ENCODE measurements around the gene PTPRG.

Gene PTPRG

DNA sequence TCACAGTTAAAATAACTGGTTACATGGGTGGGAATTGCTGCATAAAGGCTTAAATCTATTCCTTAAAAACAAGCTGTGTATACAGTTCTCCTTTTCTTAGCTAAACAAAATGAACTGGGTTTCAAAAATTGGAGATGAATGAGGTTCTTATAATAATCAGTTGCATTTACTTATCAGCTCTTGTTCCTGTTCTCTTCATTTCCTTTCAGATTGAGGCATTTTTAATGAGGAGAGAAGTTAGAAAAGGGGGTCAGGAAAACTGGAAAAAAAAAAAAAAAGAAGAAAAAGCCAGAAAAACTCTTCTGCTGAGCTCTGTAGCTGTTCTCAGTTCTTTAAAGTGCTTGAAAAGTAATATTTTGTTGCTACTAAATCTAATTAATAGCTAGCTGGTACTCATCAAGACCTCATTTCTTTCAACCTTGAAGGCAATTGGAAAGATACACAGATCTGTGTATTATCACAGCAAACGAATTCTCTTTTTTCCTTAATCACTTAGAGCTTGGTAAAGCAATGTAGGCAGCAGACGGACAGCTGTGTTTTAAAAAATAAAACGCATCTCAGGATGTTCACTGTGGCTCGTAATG lies 32.2 kb downstream of the PTPRG start:
- no peak overlapping the region for H3K27ac Mint-ChIP-seq
- ATAC-seq: no peak
- no peak overlapping the region for H3K4me3 Mint-ChIP-seq

DNA sequence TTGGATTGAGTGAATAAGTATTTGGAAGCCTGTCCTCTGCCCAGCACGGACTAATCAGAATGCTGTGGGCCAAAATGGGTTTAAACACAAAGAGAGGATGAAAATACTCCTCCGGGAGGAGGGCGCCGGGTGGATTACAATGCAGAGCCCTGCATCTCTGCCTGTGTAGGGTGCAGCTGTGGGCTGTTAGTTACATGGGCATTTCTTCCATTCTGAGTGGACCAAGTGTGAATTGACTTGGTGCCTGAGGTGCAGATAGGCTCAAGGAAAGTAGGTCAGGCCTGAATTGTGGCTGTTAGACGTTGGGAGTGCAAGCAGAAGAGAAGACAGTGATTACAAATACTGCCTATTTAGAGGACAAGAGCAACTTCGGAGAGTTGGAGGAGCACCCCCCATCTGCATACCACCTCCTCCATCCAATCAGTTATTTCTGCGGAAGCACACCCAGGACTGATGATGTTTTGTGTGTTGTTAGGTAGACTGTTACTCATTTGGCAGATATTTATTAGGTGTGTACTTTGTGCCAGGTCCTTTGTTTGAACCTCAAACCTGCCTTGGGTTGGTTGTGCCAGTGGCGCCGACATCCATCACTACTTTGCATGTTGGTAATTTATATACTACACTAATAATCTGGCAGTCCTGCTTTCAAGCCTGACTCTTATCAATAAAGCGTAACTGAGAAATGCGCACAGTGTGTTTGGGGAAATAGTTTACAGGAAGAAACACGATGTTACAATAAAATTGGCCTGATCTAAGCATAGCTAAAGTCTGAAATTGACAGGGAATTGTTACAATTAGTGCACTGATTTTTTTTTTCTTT lies 33.0 kb downstream of the PTPRG start:
- Mint-ChIP-seq H3K4me1 (no peaks in the 10 kb centered on the region), H3K9me3 (no peaks in the 10 kb centered on the region), H3K4me3 (no peak overlapping the region), H3K27me3 (no peaks in the 10 kb centered on the region), H3K27ac (no peak overlapping the region), H3K36me3 (ENCODE audit: low read depth) (no peaks in the 10 kb centered on the region)
- DNase-seq (no peak), ATAC-seq (no peak)

More for the DNA sequence above, 32.2 kb downstream of the PTPRG start:
- H3K4me1 Mint-ChIP-seq: no peaks in the 10 kb centered on the region
- H3K27me3 Mint-ChIP-seq: no peaks in the 10 kb centered on the region
- no peaks in the 10 kb centered on the region for H3K36me3 Mint-ChIP-seq (ENCODE audit: low read depth)
- H3K9me3 Mint-ChIP-seq: no peaks in the 10 kb centered on the region
- no peak for DNase-seq

DNA sequence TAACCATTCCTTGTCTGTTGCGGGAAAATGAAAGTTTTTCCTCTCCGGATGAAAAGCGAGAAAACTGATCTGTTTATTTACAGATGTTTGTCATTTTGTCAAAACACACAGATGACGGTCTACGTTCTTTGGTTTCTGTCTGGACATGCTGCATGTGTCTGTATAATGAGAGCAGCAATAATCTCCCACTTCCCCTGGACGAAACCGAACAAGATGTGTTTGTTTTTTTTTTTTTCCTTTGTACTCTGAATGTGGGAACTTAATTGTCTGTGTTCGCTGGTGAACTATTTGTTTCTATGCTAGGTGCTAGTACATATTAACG lies 33.6 kb downstream of the PTPRG start:
- Mint-ChIP-seq H3K9me3 (no peaks in the 10 kb centered on the region), H3K27ac (no peak overlapping the region), H3K4me1 (no peaks in the 10 kb centered on the region), H3K27me3 (no peaks in the 10 kb centered on the region), H3K4me3 (no peak overlapping the region), H3K36me3 (ENCODE audit: low read depth) (no peaks in the 10 kb centered on the region)
- no peak for ATAC-seq
- no peak for DNase-seq

DNA sequence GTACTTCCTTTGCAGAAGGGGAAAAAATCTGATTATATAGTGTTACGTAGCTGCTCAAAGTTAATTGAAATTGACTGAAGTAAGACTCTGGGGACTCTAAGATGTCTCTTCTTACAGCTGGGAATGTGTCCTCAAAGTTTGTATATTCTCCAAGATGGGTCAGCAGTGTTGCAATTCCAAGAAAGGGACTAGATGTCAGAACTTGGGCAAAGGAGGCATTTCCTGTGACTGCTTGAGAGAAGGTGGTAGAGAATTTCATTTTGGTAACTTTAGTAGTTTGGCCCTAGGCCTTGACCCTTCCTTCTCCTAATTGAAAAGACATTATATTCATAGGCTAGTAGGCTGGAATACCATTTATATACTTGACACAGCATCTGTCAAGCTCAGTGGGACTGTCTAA lies 33.9 kb downstream of the PTPRG start:
- Mint-ChIP-seq H3K4me1 (no peaks in the 10 kb centered on the region), H3K36me3 (ENCODE audit: low read depth) (no peaks in the 10 kb centered on the region), H3K9me3 (no peaks in the 10 kb centered on the region), H3K4me3 (no peak overlapping the region), H3K27me3 (no peaks in the 10 kb centered on the region), H3K27ac (no peak overlapping the region)
- DNase-seq (no peak), ATAC-seq (no peak)

DNA sequence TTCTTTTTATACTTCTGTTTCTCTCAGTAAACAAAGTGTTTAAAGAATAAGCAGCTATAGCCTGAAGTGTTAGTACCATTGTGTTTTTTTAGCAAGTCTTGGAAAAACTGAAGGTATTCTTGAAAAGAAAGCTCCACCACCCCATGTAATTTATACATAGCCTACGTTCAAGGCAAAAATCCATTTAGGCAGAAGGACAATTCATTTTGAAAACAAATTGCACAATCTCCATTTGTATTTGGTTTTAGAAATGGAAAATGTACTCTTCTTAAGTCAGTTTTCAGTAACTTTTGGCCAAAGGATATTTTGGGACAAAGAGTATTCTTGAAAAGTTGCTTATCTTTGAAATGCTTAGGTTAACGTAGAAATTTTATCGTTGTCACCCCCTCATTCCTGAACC lies 34.5 kb downstream of the PTPRG start:
- Mint-ChIP-seq H3K9me3 (no peaks in the 10 kb centered on the region), H3K27ac (no peak overlapping the region), H3K4me3 (no peak overlapping the region), H3K36me3 (ENCODE audit: low read depth) (no peaks in the 10 kb centered on the region), H3K27me3 (no peaks in the 10 kb centered on the region), H3K4me1 (no peaks in the 10 kb centered on the region)
- DNase-seq (no peak), ATAC-seq (no peak)

DNA sequence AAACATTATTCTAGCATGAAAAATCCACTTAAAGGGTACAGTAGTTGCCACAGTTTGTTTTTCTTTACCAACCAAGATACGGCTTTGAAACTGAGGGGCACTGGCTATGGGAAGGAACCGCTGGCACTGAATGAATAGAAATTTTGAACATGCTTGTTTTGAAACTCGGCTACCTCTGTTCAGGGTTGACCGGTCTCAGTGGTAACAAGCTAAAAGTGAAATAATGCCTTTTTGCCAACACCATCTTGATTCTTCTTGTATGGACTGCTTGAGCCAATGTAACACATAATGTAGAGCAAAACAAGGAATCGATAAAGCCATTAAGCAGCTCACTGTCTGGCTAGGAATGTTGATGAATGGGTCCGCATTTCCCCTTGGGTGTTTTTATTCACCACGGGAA lies 36.5 kb downstream of the PTPRG start:
- no peak for DNase-seq
- Mint-ChIP-seq H3K4me1 (no peaks in the 10 kb centered on the region), H3K27me3 (no peaks in the 10 kb centered on the region), H3K4me3 (no peak overlapping the region), H3K9me3 (no peaks in the 10 kb centered on the region), H3K27ac (no peak overlapping the region), H3K36me3 (ENCODE audit: low read depth) (no peaks in the 10 kb centered on the region)
- ATAC-seq: no peak

DNA sequence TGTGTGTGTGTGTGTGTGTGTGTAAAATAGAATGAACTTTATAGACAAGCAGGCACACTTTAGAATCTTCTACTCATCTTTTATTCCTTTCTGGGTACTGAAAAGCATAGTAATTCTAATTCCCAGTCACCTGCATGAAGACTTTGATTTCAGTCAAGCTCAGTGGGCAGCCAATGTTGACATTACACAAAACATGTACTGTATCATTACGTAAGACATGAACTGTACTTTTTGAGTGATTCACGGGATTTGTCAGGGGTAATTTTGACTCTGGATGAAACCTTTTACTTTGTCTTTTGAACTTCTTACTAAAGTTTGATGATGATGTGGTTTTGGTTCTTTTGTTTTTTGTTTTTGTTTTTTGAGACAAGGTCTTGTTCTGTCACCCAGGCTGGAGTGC lies 38.8 kb downstream of the PTPRG start:
- H3K36me3 Mint-ChIP-seq (ENCODE audit: low read depth): no peaks in the 10 kb centered on the region
- H3K9me3 Mint-ChIP-seq: no peaks in the 10 kb centered on the region
- H3K27me3 Mint-ChIP-seq: no peaks in the 10 kb centered on the region
- ATAC-seq (no peak), DNase-seq (no peak)
- no peak overlapping the region for H3K4me3 Mint-ChIP-seq
- no peaks in the 10 kb centered on the region for H3K4me1 Mint-ChIP-seq
- H3K27ac Mint-ChIP-seq: no peak overlapping the region

DNA sequence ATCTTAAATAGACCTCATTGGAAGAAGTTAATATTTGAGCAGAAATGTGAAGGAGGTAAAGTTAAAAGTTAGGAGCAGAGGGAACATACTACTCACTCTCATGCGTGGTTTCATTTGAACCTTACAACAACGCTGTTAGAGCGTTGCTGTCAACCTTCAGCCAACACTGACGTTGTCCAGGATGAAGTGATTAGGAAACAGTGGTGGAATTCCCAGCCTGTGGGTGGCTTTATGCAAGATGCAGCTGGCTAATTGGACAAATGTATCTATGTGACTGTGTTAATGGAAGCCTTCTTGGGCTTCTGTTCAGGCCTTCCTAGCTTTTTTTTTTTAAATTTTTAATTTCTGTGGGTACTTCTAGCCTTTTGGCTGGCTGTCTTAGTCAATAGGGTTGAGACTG lies 40.5 kb downstream of the PTPRG start:
- Mint-ChIP-seq H3K9me3 (no peaks in the 10 kb centered on the region), H3K4me1 (no peaks in the 10 kb centered on the region), H3K36me3 (ENCODE audit: low read depth) (no peaks in the 10 kb centered on the region), H3K27me3 (no peaks in the 10 kb centered on the region), H3K4me3 (no peak overlapping the region), H3K27ac (no peak overlapping the region)
- ATAC-seq: no peak
- DNase-seq: no peak

DNA sequence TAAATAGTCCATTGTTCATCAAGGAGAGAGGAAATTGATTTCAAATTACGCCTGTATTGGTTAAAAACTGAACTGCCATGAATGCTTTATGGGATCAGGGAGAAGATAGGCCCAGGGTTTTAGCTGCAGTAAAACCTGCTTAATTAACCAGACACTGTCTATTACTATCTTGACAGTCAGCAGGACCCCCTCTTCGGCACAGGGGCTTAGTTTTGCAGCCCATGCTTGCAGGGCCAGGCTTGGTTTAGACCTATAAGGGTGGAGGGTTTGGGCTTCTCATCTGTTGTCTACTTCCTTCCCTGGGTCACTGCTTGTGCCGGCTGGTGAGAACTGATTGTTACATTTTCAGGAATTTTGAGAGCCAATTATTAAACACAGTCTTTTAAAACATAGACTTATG lies 41.1 kb downstream of the PTPRG start:
- DNase-seq: no peak
- H3K27me3 Mint-ChIP-seq: no peaks in the 10 kb centered on the region
- no peak for ATAC-seq
- no peak overlapping the region for H3K27ac Mint-ChIP-seq
- H3K9me3 Mint-ChIP-seq: no peaks in the 10 kb centered on the region
- H3K4me3 Mint-ChIP-seq: no peak overlapping the region
- H3K4me1 Mint-ChIP-seq: no peaks in the 10 kb centered on the region
- H3K36me3 Mint-ChIP-seq (ENCODE audit: low read depth): no peaks in the 10 kb centered on the region

DNA sequence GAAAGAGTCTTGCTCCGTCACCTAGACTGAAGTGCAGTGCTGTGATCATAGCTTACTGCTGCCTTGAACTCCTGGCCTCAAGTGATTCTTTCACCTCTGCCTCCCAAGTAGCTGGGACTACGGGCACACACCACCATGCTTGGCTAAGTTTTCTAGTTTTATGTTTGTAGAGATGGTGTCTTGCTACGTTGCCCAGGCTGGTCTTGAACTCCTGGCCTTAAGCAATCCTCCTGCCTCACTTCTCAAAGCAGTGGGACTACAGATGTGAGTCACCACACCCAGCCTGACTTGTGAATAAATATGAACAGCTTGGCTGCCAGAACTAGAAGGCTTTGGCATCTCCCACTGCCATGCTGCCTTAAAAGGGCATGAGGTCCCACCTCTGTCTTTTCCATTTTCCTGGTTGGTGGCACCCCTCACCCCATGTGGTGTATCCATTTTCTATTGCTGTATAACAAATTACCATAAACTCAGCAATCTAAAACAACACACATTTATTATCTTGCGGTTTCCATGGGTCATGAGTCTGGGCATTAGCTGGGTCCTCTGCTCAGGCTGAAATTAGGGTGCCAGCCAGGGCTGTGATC lies 44.3 kb downstream of the PTPRG start:
- no peaks in the 10 kb centered on the region for H3K36me3 Mint-ChIP-seq (ENCODE audit: low read depth)
- no peak overlapping the region for H3K4me3 Mint-ChIP-seq
- no peak for ATAC-seq
- H3K27ac Mint-ChIP-seq: no peak overlapping the region
- H3K9me3 Mint-ChIP-seq: no peaks in the 10 kb centered on the region
- H3K27me3 Mint-ChIP-seq: no peaks in the 10 kb centered on the region
- H3K4me1 Mint-ChIP-seq: no peaks in the 10 kb centered on the region
- no peak for DNase-seq

DNA sequence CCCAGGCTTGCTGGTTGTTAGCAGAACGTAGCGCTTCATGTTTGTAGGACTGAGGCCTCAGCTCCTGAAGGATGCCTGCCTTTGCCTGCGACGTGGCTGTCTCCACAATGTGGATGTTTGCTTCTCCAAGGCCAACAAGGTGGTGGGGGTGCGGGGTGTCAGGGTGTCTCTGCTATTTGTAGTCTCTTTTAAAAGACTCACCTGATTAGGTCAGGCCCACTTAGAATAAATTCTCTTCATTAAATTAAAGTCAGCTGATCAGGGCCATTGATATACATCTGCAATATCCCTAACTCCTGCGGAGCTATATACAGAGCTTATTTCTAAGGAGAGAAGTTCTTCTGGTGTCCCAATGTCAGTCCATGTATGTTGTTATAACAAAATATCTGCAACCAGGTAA lies 44.8 kb downstream of the PTPRG start:
- Mint-ChIP-seq H3K27me3 (no peaks in the 10 kb centered on the region), H3K4me3 (no peak overlapping the region), H3K27ac (no peak overlapping the region), H3K9me3 (no peaks in the 10 kb centered on the region), H3K4me1 (no peaks in the 10 kb centered on the region), H3K36me3 (ENCODE audit: low read depth) (no peaks in the 10 kb centered on the region)
- DNase-seq (no peak), ATAC-seq (no peak)

DNA sequence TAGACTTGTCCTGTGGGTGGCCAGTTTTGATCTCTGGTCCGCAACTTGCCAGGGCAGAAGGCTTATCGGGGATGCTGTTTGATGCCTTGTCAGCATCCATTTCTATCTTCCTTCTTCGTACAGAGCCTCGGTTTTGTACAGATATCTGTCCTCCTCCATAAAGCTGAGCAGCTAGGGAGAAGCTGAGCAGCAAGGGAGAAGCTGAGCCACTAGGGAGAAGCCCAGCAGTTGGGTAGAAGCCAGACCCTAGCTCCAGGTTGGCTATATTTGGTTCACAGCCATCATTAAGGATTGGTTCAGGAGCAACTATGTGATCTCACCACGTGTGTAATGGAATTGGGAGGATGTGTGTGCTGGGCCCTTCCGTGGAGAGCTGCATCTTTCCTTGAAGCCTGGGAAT lies 46.7 kb downstream of the PTPRG start:
- H3K4me1 Mint-ChIP-seq: no peaks in the 10 kb centered on the region
- H3K36me3 Mint-ChIP-seq (ENCODE audit: low read depth): no peaks in the 10 kb centered on the region
- DNase-seq: no peak

DNA sequence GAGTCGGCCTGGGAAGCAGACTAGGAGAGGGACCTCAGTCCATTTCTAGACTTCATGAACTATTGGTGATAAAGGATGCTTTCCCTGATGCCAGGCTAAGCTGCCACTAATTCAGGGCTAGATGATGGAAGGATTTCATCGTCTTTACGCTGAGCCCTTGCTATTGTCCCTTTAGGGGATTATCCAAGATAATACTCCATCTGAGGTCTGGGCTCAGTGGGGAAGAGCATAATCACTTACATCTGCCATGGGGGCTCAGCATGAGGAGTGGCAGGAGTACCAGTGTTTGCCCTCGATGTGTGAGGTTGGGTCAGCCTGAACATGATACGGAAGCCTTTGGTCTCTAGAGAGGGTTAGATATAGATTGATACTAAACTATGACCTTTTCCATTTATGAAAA lies 47.3 kb downstream of the PTPRG start:
- Mint-ChIP-seq H3K27ac (no peak overlapping the region), H3K36me3 (ENCODE audit: low read depth) (no peaks in the 10 kb centered on the region), H3K9me3 (no peaks in the 10 kb centered on the region), H3K4me3 (no peak overlapping the region), H3K4me1 (no peaks in the 10 kb centered on the region), H3K27me3 (peaks cover 3% of the 10 kb centered on the region)
- DNase-seq (no peak), ATAC-seq (no peak)

More for the DNA sequence above, 46.7 kb downstream of the PTPRG start:
- no peak overlapping the region for H3K27ac Mint-ChIP-seq
- H3K4me3 Mint-ChIP-seq: no peak overlapping the region
- H3K27me3 Mint-ChIP-seq: peaks cover 3% of the 10 kb centered on the region
- no peaks in the 10 kb centered on the region for H3K9me3 Mint-ChIP-seq
- ATAC-seq: no peak

DNA sequence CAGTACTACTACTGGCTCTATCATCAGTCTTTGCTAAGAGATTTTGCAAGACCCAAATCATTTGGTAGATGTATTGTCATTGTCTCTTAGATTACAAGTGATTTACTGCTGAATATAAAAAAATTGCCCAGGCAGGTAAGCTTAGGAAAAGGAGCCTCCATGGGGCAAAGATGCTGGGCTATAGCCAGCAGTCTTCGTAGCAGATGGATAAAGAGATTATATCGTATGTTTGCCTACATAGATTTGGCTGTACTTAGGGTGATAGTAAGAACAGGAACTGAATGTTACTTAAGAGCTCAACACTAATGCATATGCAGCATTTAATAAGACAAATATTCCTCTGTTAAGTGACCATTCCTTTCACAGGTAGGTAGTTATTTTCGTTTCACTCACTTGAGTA lies 48.9 kb downstream of the PTPRG start:
- no peak for ATAC-seq
- no peaks in the 10 kb centered on the region for H3K9me3 Mint-ChIP-seq

More for the DNA sequence above, 48.9 kb downstream of the PTPRG start:
- no peaks in the 10 kb centered on the region for H3K36me3 Mint-ChIP-seq (ENCODE audit: low read depth)
- H3K27ac Mint-ChIP-seq: no peak overlapping the region
- H3K4me1 Mint-ChIP-seq: no peaks in the 10 kb centered on the region
- peaks cover 3% of the 10 kb centered on the region for H3K27me3 Mint-ChIP-seq
- H3K4me3 Mint-ChIP-seq: no peak overlapping the region
- DNase-seq: no peak

All from activated naive CD8-positive, alpha-beta T cell treated with anti-CD3 and anti-CD28 coated beads, Interleukin-2, amount 50 U/mL, for 24 hours (primary cell).